Neural progenitor cell (in vitro differentiated cells): ENCODE measurements around the gene AREG.

Source experiments
- CTCF ChIP-seq: fragments of 200-600 bp; sonication (generic); IDR thresholded peaks from 2 replicates; pipeline ENCODE4 v1.5.1; 2017; ENCODE audit warnings: antibody characterized with exemption, mild to moderate bottlenecking
- EZH2phosphoT487 ChIP-seq: fragments of 200-600 bp; sonication (generic); IDR thresholded peaks from 2 replicates; pipeline ENCODE4 v1.6.1; 2017; ENCODE audit warnings: antibody characterized with exemption

GRCh38 chr4:74463123-74463522, 18.2 kb downstream of the AREG start:
- TF ChIP-seq CTCF (no peak), EZH2phosphoT487 (no peak)
